Tibial artery (tissue), 4 donors: Measurements from ENCODE around the gene SLC17A3.

Experiments used
- DNase-seq, 2 donors: peaks; one replicate each; pipeline ENCODE4 v3.0.0-alpha.2; 2019
- H3K27ac ChIP-seq, 2 donors: fragments of 200-600 bp; sonication (generic) in 1 of 2; 1 replicate in 1 of 2; 2 replicates in 1 of 2; pipeline ENCODE4 v1.5.1; 2018 to 2019; ENCODE audit warnings: mild to moderate bottlenecking in 1 of 2
- H3K27me3 ChIP-seq, 2 donors: fragments of 200-600 bp; sonication (generic) in 1 of 2; one replicate each; pipeline versions ENCODE4 v1.5.1 to v1.6.0; 2016 to 2019
- H3K36me3 ChIP-seq, 3 donors: fragments of 200-600 bp; sonication (generic) in 2 of 3; one replicate each; pipeline ENCODE4 v1.5.1; 2016 to 2019; ENCODE audit warnings: mild to moderate bottlenecking in 2 of 3
- H3K4me1 ChIP-seq, 4 donors: fragments of 200-600 bp; sonication (generic) in 2 of 4; 1 replicate in 3 of 4; 2 replicates in 1 of 4; pipeline ENCODE4 v1.5.1; 2016 to 2019
- H3K4me3 ChIP-seq, 2 donors: fragments of 200-600 bp; sonication (generic) in 1 of 2; 1 replicate in 1 of 2; 2 replicates in 1 of 2; pipeline ENCODE4 v1.5.1; 2018 to 2019; ENCODE audit warnings: mild to moderate bottlenecking in 2 of 2
- H3K9me3 ChIP-seq, 3 donors: fragments of 200-600 bp; sonication (generic) in 1 of 3; one replicate each; pipeline ENCODE4 v1.5.1; 2016 to 2019
- intact Hi-C: fragments of 100-400 bp; cut with DNase I; formaldehyde crosslinking; loops from one replicate; pipeline ENCODE4 v1.15.0; 2023; ENCODE audit warnings: low total_unique reads
- TF ChIP-seq, protein P1 (sequence below), 2 experiments: fragments of 200-600 bp in 1 of 2; fragments of 450-650 bp in 1 of 2; IDR thresholded peaks; one replicate each; pipeline ENCODE4 v1.5.1; 2017 to 2019; ENCODE audit warnings: antibody characterized with exemption in 2 of 2, mild to moderate bottlenecking in 1 of 2, moderate library complexity in 1 of 2

Gene SLC17A3

DNA sequence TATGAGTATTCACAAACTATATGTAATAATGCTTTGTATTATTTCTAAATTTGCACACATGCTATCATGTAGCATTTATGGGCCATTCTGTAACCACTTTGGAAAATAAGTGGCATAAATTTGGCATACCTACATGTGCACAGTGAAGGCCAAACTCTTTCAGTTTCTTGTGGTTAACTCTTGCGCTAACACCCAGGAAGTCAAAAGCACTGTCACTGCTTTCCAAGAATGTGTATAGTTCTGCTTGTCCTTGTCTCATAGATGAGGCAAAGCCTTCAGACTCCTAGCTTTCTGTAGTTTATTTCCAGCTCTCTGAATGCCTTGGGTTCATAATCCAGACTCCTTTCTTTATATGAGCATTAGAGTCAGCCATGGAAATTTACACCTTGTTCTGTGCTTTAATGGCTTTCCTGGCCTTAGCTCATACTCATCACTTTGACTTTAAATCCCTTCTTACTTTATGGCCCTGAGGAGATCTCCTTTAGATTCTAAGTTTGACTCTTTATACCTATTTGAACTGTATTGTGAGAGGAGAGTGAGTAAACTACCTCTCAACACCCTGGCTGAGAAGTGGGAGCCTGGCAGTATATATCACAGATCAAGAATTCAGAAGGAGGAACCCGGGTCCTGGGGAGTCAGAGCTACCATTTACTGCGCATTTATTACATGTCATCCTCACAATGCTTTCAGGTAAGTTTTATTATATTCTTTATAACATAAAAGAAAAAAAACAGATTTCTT, 949 bp upstream of the SLC17A3 start:
- H3K9me3 ChIP-seq, result no peaks in the 10 kb centered on the region
- no peaks in the 10 kb centered on the region for H3K36me3 ChIP-seq
- no peak for DNase-seq
- H3K27ac ChIP-seq, result no peak overlapping the region
- TF ChIP-seq, protein P1, sequence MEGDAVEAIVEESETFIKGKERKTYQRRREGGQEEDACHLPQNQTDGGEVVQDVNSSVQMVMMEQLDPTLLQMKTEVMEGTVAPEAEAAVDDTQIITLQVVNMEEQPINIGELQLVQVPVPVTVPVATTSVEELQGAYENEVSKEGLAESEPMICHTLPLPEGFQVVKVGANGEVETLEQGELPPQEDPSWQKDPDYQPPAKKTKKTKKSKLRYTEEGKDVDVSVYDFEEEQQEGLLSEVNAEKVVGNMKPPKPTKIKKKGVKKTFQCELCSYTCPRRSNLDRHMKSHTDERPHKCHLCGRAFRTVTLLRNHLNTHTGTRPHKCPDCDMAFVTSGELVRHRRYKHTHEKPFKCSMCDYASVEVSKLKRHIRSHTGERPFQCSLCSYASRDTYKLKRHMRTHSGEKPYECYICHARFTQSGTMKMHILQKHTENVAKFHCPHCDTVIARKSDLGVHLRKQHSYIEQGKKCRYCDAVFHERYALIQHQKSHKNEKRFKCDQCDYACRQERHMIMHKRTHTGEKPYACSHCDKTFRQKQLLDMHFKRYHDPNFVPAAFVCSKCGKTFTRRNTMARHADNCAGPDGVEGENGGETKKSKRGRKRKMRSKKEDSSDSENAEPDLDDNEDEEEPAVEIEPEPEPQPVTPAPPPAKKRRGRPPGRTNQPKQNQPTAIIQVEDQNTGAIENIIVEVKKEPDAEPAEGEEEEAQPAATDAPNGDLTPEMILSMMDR (IDR thresholded peaks at IDR 0.05), result no peak
- H3K27me3 ChIP-seq, result no peaks in the 10 kb centered on the region
- no peaks in the 10 kb centered on the region for H3K4me1 ChIP-seq
- intact Hi-C loops, result no loop called here
- H3K4me3 ChIP-seq, result no peak overlapping the region

DNA sequence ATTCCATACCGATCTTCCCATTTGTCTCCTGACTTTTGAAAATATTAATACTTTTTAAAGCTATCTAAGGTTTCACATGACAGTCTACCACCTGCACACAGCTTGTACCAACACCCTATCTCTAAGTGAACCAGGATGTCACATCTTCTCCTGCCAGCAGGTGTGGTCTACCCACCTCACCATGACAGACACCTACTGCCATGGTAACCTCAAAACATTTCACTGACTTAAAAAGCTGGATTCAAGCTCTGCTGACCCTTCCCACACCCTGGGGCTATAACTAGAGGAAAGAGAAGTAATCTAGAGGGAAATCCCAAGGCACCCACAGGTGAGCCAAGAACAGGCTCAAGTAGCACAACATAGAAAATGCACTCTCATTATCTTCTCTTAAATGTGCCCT, 1.2 kb downstream of the SLC17A3 start:
- TF ChIP-seq, protein P1 (IDR thresholded peaks at IDR 0.05), result no peak
- intact Hi-C loops, result no loop called here
- H3K36me3 ChIP-seq, result no peaks in the 10 kb centered on the region

DNA sequence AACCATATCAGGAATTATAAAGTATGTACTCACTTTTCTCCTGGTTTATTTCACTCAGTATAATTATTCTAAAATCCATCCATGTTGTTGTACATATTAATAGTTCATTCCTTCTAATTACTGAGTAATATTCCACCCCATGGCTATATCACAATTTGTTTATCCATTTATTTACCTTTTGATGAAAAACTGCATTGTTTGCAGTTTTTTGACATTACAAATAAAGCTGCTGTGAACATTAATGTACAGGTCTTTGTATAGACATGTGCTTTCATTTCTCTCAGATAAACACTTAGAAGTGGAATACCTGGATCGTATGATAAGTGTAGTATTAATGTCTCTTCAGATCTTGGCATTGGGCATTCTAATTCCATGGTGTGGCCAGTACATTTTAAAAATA, 4.2 kb downstream of the SLC17A3 start:
- H3K36me3 ChIP-seq, result no peaks in the 10 kb centered on the region
- H3K27me3 ChIP-seq, result no peaks in the 10 kb centered on the region
- no peak overlapping the region for H3K4me3 ChIP-seq
- H3K9me3 ChIP-seq, result no peaks in the 10 kb centered on the region
- no peak overlapping the region for H3K27ac ChIP-seq
- no peak for DNase-seq
- H3K4me1 ChIP-seq, result no peaks in the 10 kb centered on the region
- intact Hi-C loops, result no loop called here
- TF ChIP-seq, protein P1 (IDR thresholded peaks at IDR 0.05), result no peak

More for the DNA sequence above, 1.2 kb downstream of the SLC17A3 start:
- Histone ChIP-seq H3K27me3 (no peaks in the 10 kb centered on the region), H3K4me3 (no peak overlapping the region), H3K9me3 (no peaks in the 10 kb centered on the region), H3K4me1 (no peaks in the 10 kb centered on the region), H3K27ac (no peak overlapping the region)
- no peak for DNase-seq

DNA sequence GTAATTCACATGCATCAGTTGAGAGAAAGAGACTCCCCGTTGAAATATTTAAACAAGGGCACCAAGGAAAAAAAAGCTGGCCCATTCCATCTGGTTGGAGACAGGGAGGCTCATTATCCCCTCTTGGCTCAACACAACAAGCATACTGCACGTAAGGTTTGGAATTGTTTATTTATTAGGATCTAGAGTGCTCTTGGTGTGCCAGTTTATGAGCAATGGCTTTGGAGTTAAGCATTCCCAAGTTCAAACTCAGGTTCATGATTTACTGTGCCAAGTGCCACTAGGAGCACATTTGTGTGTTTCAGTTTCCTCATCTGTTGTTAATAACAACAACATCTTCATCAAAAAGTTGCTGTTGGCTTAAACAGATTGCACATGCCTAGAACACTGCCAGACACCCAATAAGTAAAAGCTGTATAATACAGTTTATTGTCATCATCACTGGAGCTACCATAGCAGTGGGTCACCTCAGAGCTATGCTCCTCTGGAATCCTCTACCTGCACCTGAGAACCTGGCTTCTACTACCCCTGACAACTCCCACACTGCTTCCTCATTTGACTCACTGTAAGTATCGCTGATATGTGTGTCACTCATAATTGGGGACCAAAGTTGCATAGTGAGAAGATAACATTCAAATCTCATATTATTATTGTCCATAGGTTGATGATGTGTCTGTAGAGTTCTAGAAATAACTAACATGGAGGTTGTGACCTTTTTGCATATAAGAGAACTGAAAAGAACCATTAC, 5.4 kb downstream of the SLC17A3 start:
- Histone ChIP-seq H3K4me3 (no peak overlapping the region), H3K9me3 (no peaks in the 10 kb centered on the region), H3K27ac (no peak overlapping the region), H3K4me1 (no peaks in the 10 kb centered on the region), H3K27me3 (peaks cover 0 to 5% of the 10 kb centered on the region in 2 donors), H3K36me3 (no peaks in the 10 kb centered on the region)
- TF ChIP-seq, protein P1 (IDR thresholded peaks at IDR 0.05), result no peak
- intact Hi-C loops, result no loop called here
- no peak for DNase-seq

DNA sequence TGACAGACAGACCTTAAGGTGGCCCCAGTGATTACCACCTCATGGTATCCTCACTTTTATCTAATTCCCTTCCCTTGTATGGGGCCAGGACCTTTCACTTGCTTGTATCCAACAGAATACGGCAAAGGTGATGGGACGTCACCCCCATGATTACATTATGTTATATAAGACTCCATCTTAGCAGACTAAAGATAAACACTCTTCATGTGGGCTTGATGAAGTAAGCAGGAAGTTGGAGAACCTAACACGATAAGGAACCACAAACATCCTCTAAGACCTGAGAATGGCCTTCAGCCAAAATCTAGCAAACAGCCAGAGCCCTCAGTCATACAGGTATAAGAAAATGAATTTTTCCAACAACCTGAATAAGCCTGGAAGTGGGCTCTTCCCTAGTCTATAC, 8.0 kb downstream of the SLC17A3 start:
- intact Hi-C loops, result no loop called here
- H3K27me3 ChIP-seq, result peaks cover 0 to 5% of the 10 kb centered on the region in 2 donors

More for the DNA sequence above, 8.0 kb downstream of the SLC17A3 start:
- H3K4me3 ChIP-seq, result no peak overlapping the region
- H3K27ac ChIP-seq, result no peak overlapping the region
- no peaks in the 10 kb centered on the region for H3K36me3 ChIP-seq
- TF ChIP-seq, protein P1 (IDR thresholded peaks at IDR 0.05), result no peak
- no peaks in the 10 kb centered on the region for H3K9me3 ChIP-seq
- DNase-seq, result no peak
- no peaks in the 10 kb centered on the region for H3K4me1 ChIP-seq
